ENCODE data around the gene A4GNT.

DNA sequence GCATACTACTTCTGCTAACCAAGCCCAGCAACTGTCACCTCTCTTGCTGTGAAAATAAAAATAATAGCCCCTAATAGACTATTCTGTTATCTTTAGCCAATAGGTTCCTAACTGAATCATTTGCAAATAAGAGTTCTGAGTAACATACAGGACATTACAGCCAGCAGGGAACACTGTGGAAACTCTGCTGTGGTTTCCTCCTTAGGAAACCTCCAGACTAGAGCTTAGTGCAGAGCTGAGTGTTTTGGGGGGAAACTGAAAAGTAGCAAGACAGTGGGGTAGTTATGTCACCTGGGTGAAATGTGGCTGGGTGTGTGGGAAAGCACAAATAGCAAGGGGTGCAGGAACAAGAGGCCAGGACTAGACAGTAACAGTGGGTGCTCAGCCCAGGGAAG, 49.2 kb downstream of the A4GNT start:
- TF ChIP-seq, protein P1, sequence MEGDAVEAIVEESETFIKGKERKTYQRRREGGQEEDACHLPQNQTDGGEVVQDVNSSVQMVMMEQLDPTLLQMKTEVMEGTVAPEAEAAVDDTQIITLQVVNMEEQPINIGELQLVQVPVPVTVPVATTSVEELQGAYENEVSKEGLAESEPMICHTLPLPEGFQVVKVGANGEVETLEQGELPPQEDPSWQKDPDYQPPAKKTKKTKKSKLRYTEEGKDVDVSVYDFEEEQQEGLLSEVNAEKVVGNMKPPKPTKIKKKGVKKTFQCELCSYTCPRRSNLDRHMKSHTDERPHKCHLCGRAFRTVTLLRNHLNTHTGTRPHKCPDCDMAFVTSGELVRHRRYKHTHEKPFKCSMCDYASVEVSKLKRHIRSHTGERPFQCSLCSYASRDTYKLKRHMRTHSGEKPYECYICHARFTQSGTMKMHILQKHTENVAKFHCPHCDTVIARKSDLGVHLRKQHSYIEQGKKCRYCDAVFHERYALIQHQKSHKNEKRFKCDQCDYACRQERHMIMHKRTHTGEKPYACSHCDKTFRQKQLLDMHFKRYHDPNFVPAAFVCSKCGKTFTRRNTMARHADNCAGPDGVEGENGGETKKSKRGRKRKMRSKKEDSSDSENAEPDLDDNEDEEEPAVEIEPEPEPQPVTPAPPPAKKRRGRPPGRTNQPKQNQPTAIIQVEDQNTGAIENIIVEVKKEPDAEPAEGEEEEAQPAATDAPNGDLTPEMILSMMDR (conservative IDR thresholded peaks at IDR 0.05; ENCODE audit: low read length) = no peak
- no peak for TF ChIP-seq EZH2phosphoT487 (IDR thresholded peaks at IDR 0.05; ENCODE audit: borderline replicate concordance, low read depth, low read length)

Measured in OCI-LY7 (cell line).